ENCODE measurements around the gene HIGD1A.

HIGD1A gene

DNA sequence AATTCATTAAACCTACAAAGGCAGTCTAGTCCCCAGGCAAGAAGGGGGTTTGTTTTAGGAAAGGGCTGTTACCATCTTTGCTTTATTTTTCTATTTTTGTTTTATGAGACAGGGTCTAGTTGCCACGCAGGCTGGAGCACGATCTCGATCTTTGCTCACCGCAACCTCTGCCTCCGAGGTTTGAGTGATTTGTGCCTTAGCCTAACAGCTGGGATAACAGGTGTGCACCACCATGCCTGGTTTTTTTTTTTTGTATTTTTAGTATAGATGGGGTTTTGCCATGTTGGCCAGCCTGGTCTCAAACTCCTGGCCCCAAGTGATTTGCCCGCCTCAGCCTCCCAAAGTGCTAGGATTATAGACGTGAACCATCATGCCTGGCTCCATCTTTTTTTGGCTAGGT lies 4.9 kb downstream of the HIGD1A start:
- no peak for DNase-seq

GRCh38 chr3:42796332-42796885 lies 7.9 kb downstream of the HIGD1A start:
- no peak for DNase-seq

DNA sequence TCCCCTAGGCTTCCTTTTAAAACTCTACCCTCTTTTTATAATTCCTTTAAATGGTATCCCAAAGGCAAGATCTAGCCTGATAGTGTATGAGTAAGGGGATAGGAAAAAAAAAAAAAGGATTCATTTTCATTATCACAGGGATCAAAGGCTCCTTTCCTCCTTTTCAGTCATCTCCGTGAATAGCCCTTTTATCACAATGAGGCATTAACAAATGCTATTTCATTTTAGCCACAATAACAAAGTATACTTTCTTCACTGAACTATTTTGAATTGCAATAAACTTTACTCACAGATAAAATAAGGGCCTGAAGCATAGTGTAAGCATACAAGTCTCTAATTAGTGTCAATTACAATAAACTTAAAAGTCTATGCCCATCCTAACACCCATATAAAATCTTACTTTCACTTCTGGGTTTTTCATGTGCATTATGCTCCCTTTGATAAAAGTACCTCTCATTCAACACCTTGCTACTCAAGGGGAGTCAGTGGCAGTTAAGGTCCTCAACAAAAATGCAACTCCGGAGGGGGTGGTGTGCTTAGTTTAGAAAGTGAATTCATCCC lies 8.6 kb downstream of the HIGD1A start:
- DNase-seq: no peak

DNA sequence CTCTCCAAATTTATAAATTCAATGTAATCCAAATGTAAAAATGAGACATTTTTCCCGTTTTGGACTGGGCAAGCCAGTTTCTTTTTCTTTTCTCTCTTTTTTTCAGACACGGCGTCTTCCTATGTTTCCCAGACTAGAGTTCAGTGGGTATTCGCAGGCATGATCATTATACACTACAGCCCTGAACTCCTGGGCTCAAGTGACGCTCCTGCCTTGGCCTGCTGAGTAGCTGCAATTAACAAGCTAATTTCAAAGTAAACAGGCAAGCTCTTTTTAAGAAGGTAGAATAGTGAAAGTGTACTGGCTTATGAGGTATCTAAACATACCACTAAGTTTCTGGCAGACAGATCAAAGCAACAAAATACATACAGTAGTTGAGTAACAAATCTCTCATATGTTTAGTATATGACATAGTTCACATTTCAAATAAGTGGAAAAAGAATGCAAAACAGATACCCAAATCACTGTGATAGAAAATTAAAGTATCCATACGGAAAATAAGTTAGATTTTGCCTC lies 13.5 kb downstream of the HIGD1A start:
- DNase-seq: no peak

GRCh38 chr3:42786631-42787030 lies 17.7 kb downstream of the HIGD1A start:
- no peak for DNase-seq

DNA sequence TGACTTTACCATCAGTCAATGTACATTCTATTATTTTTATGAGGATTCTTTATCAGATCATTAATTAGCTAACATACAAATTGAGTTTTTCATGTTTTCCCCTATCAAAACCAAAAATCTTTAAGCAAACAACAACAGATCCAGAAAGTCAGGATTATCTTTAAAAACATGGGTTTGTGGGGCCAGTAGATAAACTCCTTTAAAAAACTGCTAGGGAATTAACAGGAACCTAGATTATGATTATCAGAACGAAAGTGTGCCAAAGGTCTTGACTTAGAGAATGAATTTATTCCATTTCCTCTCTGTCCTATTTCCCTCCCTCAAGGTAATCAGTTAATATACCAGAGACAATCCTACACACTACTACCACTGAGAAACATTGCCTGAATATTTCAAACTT lies 18.1 kb downstream of the HIGD1A start:
- DNase-seq: no peak

DNA sequence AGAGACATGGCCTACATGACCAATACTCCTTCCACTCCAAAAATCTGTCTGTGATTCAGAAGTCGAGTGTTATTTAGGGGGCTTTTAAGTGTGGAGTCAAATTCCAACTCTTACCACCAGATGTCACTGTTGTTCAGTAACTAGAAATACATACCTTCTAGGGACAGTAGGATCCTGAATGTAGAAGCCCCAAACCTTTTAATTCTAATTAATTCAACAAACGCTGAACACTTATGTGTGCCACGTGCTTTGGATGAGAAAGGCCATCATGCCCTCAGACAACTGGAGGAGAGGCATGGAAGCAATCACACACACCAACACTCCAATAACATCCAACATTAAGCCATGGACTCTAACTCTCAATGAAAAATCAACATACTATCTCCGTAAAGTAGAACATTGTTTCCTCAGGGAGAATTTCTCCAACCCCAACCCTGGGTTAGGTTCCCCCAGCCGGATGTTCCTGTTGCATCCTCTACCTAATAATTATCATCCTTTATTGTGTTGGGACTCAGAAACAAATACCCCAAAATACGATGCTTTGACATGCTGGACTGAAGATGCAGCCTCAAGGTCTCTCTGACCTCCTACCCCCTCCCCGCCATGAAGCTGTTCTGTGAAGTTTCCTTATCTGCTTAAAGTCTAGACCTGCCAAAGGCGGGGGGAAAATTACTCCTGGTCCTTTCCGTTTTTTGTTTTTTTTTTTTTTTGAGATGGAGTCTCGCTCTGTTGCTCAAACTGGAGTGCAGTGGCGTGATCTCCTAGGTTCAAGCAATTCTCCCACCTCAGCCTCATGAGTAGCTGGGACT lies 23.2 kb downstream of the HIGD1A start:
- no peak for DNase-seq

DNA sequence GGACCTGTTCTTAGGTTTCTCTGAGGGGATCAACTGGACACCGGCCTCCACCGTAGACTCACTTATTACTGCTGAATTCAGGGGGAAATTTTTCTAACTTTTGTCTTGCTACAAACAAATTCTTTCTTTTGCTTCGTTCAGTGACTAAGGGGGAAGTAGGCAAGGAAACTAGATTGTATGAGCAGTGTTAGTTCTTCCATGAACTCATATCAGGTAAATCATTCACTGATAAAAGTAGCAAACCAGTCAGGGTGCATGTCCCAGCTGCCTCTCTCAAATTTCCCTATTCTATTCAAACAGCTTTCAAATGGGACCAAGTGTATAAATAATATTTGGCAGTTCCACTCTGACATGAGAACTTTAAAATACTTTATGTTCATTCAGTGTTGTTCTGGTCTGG lies 23.9 kb downstream of the HIGD1A start:
- no peak for DNase-seq

DNA sequence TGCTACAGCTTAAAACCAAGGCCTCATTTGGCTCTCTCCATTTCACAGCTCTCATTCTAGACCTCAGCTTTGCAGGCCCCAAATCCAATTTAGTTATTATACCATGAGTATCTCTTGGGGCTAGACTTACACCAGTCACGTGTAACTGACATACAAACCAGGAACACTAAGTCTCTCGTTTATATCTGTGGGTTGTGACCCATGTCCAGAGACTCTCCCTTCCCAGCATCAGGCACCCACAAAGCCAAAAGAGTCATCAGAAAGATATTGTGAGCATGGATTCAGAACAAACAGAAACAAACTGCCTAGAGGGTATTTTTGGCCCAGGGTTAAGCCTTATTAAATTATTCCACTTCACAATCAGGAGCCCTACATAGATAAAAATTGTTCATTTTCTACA lies 25.6 kb downstream of the HIGD1A start:
- DNase-seq: no peak

DNA sequence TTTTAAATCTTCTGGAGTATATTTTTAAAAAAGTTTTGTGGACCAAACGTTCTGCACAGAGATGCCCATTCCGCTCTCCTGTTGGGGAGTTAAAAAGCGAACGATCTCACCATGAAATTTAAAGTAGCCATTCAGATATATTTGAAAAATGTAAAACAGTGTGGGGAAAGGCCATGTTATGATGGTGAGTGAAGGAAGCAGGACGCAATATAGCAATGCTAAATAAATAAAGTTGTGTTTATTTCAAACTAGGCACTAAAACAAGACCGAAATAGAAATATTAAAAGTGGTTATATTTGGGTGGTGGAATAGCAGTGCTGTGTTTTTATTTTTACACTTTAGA lies 30.9 kb downstream of the HIGD1A start:
- DNase-seq: no peak

DNA sequence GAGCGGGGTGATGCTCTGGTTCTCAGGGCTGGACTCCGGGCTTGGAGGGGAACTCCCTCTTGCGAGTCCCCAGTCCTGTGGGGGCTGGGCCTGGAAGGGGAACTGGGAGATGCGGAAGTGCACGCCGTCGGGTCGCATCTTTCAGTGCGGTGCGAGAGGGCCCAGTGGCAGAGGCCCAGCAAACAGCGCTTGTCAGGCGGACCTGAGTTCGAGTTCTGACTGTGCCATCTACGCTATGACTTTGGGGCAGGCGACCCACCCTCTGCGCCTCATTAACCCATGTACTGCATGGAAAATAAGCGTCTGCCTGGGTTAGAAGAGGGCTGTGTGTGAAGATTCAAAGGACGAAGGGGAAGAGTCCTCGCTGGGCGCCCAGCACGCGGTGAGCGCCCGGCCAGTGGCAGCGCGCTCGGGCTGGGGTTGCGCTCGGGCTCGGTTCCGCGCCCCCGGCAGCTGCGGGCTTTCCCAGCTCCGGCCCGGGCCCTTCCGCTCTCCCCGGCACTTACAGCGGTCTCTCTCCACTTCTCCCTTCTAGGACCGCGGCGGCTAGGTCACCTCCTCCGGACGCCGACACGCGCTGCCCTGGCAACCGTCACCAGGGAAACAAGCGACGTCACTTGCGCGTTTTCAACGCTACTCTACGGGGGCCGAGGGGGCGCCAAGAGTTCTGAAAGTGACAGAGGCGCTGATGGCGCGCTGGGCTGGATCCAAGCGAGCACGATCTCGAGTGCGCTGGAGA lies 31.5 kb downstream of the HIGD1A start, which contains the start of gene CCDC13:
CCDC13 (minus strand) TSS at position 584 of the 739 bp plus-strand sequence. CDS start 14,908 bp downstream, outside the sequence.
- peak; percentile 50 for DNase-seq

DNA sequence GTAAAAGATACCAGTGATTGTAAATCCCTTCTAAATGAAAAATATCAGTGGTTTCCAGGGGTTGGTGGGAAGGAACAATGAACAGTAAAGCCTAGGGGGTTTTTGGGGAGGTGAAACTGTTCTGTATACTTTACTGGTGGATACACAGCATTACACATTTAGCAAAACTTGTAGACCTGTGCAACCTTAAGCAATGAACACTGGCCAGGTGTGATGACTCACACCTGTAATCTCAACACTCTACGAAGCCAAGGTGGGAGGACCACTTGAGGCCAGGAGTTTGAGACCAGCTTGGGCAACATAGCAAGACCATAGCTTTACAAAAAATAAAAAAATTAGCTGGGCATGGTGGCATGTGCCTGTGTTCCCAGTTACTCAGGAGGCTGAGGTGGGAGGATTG lies 33.0 kb downstream of the HIGD1A start:
- no peak for DNase-seq

GRCh38 chr3:42769477-42770131 lies 34.7 kb downstream of the HIGD1A start:
- DNase-seq: no peak

- DNase-seq: no peak
Observed at GRCh38 chr3:42764561-42765295, 39.6 kb downstream of the HIGD1A start.

- DNase-seq: no peak
Observed at GRCh38 chr3:42764115-42764514, 40.2 kb downstream of the HIGD1A start.

- DNase-seq: no peak
Observed at GRCh38 chr3:42763021-42763420, 41.3 kb downstream of the HIGD1A start.

- no peak for DNase-seq
Observed at GRCh38 chr3:42762046-42762724, 42.1 kb downstream of the HIGD1A start.

DNA sequence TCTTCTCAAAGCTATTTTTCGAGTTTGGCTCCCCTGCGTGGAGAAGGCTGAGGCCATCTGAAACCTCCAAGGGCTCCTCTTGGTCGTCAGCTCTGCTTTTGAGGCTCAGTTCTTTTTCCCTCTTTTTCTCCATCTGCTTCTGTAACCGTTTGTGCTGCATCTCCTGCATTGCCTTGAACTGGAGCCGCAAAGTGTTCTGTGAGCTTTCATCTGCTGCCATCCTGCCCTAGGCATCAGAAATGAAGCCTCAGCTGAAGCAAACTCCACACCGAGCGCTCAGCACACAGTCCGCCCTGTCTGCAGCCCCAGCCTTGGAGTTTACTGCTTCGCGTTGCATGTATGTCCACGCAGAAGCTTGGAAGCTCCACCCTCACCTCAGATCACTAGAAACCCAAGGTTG lies 46.2 kb downstream of the HIGD1A start:
- DNase-seq: no peak

GRCh38 chr3:42756681-42757213 lies 47.5 kb downstream of the HIGD1A start:
- DNase-seq: no peak

DNA sequence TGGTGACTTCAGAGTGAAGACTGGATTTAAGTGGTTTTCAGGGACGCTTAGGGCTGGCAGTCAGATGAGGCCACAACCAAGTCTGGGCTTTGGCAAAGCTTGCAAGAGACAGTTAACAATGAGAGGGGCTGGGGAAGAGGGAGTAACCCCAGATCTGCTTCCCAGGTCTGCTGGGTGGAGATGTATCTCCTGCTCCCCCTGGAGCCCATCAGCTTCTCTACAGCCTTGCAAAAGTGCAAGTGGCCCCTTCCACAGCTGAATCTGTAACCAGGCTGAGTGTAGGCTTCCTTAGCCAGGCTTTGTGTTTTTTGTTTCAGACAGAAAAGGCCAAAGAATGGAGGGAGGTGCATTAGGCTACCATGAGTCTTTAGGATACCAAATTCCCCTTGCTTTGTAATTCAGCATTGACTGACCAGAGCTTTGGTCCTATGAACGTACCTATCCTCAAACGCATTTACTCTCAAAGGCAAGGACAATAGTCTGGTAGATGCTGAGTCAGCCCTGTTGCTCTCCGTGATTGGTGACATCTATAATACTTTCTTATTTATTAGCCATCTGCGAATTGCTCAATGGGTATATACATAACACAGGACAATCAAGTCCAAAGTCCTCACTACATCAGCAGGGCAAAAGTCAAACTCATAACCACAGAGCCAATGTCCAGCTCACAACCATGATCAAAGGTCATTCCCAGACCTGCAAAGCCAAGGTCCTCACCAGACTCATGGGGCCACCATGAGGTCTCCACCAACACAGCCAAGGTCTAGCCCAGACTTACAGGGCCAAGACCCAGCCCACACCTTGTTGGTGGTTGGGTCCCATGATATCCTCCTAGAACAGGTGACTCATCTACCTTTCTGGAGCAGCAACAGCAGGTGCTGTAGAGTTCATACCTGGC lies 48.4 kb downstream of the HIGD1A start:
- no peak for DNase-seq

All from NK-92 treated with Interleukin-12 subunit alpha and Interleukin-12 subunit beta, amount 100 ng/mL, for 24 hours (cell line).